Hepatocyte (in vitro differentiated cells): ENCODE measurements around the gene PIGU. TPM values are rescaled to one million over a fixed set of nuclear protein-coding genes. Genes with fewer than 3 reads are reported as not detected.
A peak's percentile ranks its signal among the peaks of the same experiment; 100 is the strongest.

ENCODE experiments used
- DNase-seq: peaks from one replicate; pipeline ENCODE4 v3.0.0-alpha.2; 2016; ENCODE audit warnings: low spot score
- H2AFZ ChIP-seq: fragments of 200-600 bp; sonication (generic); 2 replicates; pipeline ENCODE4 v1.6.0; 2016; ENCODE audit warnings: antibody characterized with exemption, mild to moderate bottlenecking
- H3K27ac ChIP-seq: fragments of 200-600 bp; sonication (generic); 2 replicates; pipeline ENCODE4 v1.5.1; 2016; ENCODE audit warnings: mild to moderate bottlenecking
- H3K27me3 ChIP-seq: fragments of 200-600 bp; sonication (generic); 2 replicates; pipeline ENCODE4 v1.6.1; 2016
- H3K36me3 ChIP-seq: fragments of 200-600 bp; sonication (generic); replicated peaks from 2 replicates; pipeline ENCODE4 v1.5.1; 2016; ENCODE audit warnings: low read depth; ENCODE audit not compliant: insufficient read depth
- H3K4me1 ChIP-seq: fragments of 200-600 bp; sonication (generic); 2 replicates; pipeline ENCODE4 v1.5.1; 2016; ENCODE audit warnings: mild to moderate bottlenecking, moderate library complexity; ENCODE audit not compliant: insufficient read depth
- H3K4me2 ChIP-seq: fragments of 200-600 bp; sonication (generic); 2 replicates; pipeline ENCODE4 v1.6.0; 2016
- H3K4me3 ChIP-seq: fragments of 200-600 bp; sonication (generic); 2 replicates; pipeline ENCODE4 v1.5.1; 2016; ENCODE audit warnings: mild to moderate bottlenecking
- H3K79me2 ChIP-seq: fragments of 200-600 bp; sonication (generic); 2 replicates; pipeline ENCODE4 v1.6.0; 2017; ENCODE audit warnings: mild to moderate bottlenecking
- H3K9me2 ChIP-seq: fragments of 200-600 bp; sonication (generic); replicated peaks from 2 replicates; pipeline ENCODE4 v1.6.0; 2017; ENCODE audit warnings: mild to moderate bottlenecking; ENCODE audit not compliant: insufficient read depth
- H3K9me3 ChIP-seq: fragments of 200-600 bp; sonication (generic); 2 replicates; pipeline ENCODE4 v1.5.1; 2016; ENCODE audit warnings: low read depth, mild to moderate bottlenecking
- H4K20me1 ChIP-seq: fragments of 200-600 bp; sonication (generic); 2 replicates; pipeline ENCODE4 v1.6.0; 2016; ENCODE audit warnings: mild to moderate bottlenecking; ENCODE audit not compliant: insufficient read depth, poor library complexity, severe bottlenecking
- CTCF ChIP-seq: fragments of 200-600 bp; sonication (generic); IDR thresholded peaks from 2 replicates; pipeline ENCODE4 v1.5.1; 2016; ENCODE audit warnings: antibody characterized with exemption, mild to moderate bottlenecking; ENCODE audit not compliant: poor library complexity
- EZH2 ChIP-seq: fragments of 200-600 bp; sonication (generic); IDR thresholded peaks from 2 replicates; pipeline ENCODE4 v1.6.1; 2016; ENCODE audit warnings: antibody characterized with exemption, mild to moderate bottlenecking, borderline replicate concordance
- EZH2phosphoT487 ChIP-seq: fragments of 200-600 bp; sonication (generic); IDR thresholded peaks from one replicate; pipeline ENCODE4 v1.6.1; 2018; ENCODE audit warnings: antibody characterized with exemption, mild to moderate bottlenecking, low read depth, moderate library complexity; ENCODE audit not compliant: unreplicated experiment, severe bottlenecking
- WGBS: methylation state at CpG from one replicate; pipeline ENCODE4 v1.1.6; 2016; ENCODE audit warnings: low lambda C conversion rate; ENCODE audit errors: missing lambda C conversion rate; 5-methylcytosine and 5-hydroxymethylcytosine counted together
- polyA plus RNA-seq: library from polyadenylated mRNA; unstranded; fragments of >200 nt; fragmentation: Nextera tagmentation; extraction: Ambion mirVana; gene quantifications from 2 replicates; pipeline ENCODE4 v1.2.1, GENCODE V29; 2016
- total RNA-seq: library from RNA; depleted of rRNA; stranded (reverse); fragments of >200 nt; gene quantifications from 2 replicates; pipeline ENCODE4 v1.2.3, GENCODE V29; 2014

PIGU gene
- total and polyA plus RNA-seq, 2 experiments from 2014 or later: 19.3 to 31.5 TPM

DNA sequence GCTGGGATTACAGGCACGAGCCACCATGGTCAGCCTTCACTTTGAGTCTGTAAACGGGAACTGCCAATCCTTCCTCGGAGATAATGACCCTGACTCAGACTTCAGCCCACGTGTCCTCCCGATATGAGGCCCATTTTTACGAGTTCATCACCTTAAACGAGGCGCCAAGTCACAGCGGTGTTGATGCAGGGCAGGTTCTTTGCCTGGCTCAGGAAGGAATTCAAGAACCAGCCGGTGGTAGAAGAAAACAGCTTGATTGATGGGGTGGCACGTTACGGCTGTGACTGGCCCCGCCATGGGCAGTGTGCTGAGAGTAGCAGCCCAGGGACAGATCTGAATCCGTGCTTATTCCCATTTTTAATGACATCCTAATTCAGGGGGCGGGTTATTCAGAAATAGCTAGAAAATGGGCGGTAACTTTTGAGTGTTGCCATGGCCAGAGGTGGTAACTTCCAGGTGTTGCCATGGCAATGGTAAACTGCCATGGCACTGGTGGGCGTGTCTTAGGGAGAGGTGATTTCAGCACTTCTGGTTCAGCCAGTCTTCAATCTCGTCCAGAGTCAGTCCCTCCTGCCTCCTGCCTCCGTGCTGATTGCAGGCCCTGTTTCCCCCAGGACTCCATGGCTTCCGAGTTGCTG lies 127.5 kb downstream of the PIGU start:
- Histone ChIP-seq H3K27ac (no peak overlapping the region), H3K4me3 (no peak overlapping the region), H2AFZ (no peak overlapping the region), H3K4me1 (no peaks in the 10 kb centered on the region), H3K9me3 (no peaks in the 10 kb centered on the region), H3K27me3 (no peaks in the 10 kb centered on the region), H3K9me2 (no peaks in the 10 kb centered on the region), H3K36me3 (no peaks in the 10 kb centered on the region), H4K20me1 (no peaks in the 10 kb centered on the region), H3K4me2 (no peak overlapping the region), H3K79me2 (no peaks in the 10 kb centered on the region)
- TF ChIP-seq EZH2phosphoT487 (no peak), EZH2 (no peak), CTCF (no peak)
- DNase-seq: peak; percentile 62
- WGBS: 40% methylated on average over 20 of the region's 20 CpGs

GRCh38 chr20:34547844-34548613 lies 128.9 kb downstream of the PIGU start:
- Histone ChIP-seq H3K79me2 (no peaks in the 10 kb centered on the region), H4K20me1 (no peaks in the 10 kb centered on the region), H3K9me3 (no peaks in the 10 kb centered on the region), H3K4me3 (no peak overlapping the region), H3K36me3 (no peaks in the 10 kb centered on the region), H3K4me2 (no peak overlapping the region), H3K27me3 (no peaks in the 10 kb centered on the region), H2AFZ (no peak overlapping the region), H3K9me2 (no peaks in the 10 kb centered on the region), H3K27ac (no peak overlapping the region), H3K4me1 (no peaks in the 10 kb centered on the region)
- DNase-seq: no peak
- TF ChIP-seq EZH2phosphoT487 (no peak), EZH2 (no peak), CTCF (no peak)
- WGBS: 94% methylated on average over 22 of the region's 22 CpGs

DNA sequence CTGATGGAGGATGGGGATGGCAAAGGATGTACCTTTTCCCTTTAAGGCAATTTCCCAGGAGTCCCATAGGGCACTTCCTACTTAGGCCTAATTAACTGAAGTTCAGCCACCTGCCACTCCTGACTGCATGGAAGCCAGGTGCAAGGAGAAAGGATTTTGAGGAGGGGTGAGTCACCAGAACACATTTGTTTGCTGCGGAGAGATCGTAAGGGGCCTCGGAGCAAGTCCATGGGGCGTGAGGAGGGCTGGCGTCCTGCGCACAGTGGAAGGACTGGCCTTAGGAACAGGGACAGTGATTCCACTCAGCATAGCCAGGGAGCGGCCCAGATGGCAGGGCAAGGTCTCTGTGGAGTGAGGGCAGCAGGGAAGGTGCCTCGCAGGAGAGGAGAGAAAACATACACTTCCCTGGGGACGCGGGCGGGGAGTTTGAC lies 130.1 kb downstream of the PIGU start:
- Histone ChIP-seq H3K27me3 (no peaks in the 10 kb centered on the region), H3K27ac (no peak overlapping the region), H3K36me3 (no peaks in the 10 kb centered on the region), H3K79me2 (no peaks in the 10 kb centered on the region), H3K4me3 (no peak overlapping the region), H2AFZ (no peak overlapping the region), H3K9me2 (no peaks in the 10 kb centered on the region), H4K20me1 (no peaks in the 10 kb centered on the region), H3K4me2 (no peak overlapping the region), H3K4me1 (no peaks in the 10 kb centered on the region), H3K9me3 (no peaks in the 10 kb centered on the region)
- DNase-seq: no peak
- 84% methylated on average over 11 of the region's 11 CpGs for WGBS
- TF ChIP-seq CTCF (no peak), EZH2phosphoT487 (no peak), EZH2 (no peak)
